ENCODE data around the gene AHCTF1.
A peak's percentile ranks its signal among the peaks of the same experiment; 100 is the strongest.

AHCTF1 gene

GRCh38 chr1:246931549-246932365, at the start of gene AHCTF1:
Gene AHCTF1 (minus strand): TSS chr1:246931948. CDS start chr1:246918370, 13,578 bp downstream.
- DNase-seq (ENCODE audit: extremely low spot score), result peak; percentile 98
- ChIA-PET POLR2A (no interaction called here), CTCF (no interaction called here)
- TF ChIP-seq CTCF (IDR thresholded peaks at IDR 0.05; ENCODE audit: control extremely low read depth, extremely low read depth, low read depth, missing control alignments), result no peak

- CTCF ChIA-PET, result interaction anchor here (1.0 kb wide), 1 partner anchor 8 kb away, joined by 4 read pairs; no protein-coding TSS in a partner anchor
- DNase-seq (ENCODE audit: extremely low spot score), result no peak
- no peak for TF ChIP-seq CTCF (IDR thresholded peaks at IDR 0.05; ENCODE audit: control extremely low read depth, extremely low read depth, low read depth, missing control alignments)
- POLR2A ChIA-PET, result no interaction called here
Measured at GRCh38 chr1:246978785-246979184, 47.0 kb upstream of the AHCTF1 start.

GRCh38 chr1:246978281-246978680, 46.5 kb upstream of the AHCTF1 start:
- DNase-seq (ENCODE audit: extremely low spot score), result no peak
- POLR2A ChIA-PET, result no interaction called here
- CTCF ChIA-PET, result interaction anchor here (1.4 kb wide), 1 partner anchor 12 kb away, joined by 5 read pairs; no protein-coding TSS in a partner anchor
- TF ChIP-seq CTCF (IDR thresholded peaks at IDR 0.05; ENCODE audit: control extremely low read depth, extremely low read depth, low read depth, missing control alignments), result no peak

- ChIA-PET POLR2A (no interaction called here), CTCF (interaction anchor here (1.0 to 4.4 kb wide), 10 partner anchors 7 to 1819 kb away, joined by 3 to 45 read pairs (median 4); no protein-coding TSS in a partner anchor)
- TF ChIP-seq CTCF (IDR thresholded peaks at IDR 0.05; ENCODE audit: control extremely low read depth, extremely low read depth, low read depth, missing control alignments), result no peak
- DNase-seq (ENCODE audit: extremely low spot score), result no peak
Measured at GRCh38 chr1:246971969-246972368, 40.2 kb upstream of the AHCTF1 start.

GRCh38 chr1:246971090-246971721, 39.5 kb upstream of the AHCTF1 start:
- ChIA-PET CTCF (interaction anchor here (0.7 to 4.4 kb wide), 17 partner anchors 8 to 1818 kb away, joined by 3 to 45 read pairs (median 4); no protein-coding TSS in a partner anchor), POLR2A (no interaction called here)
- peak; percentile 93 for TF ChIP-seq CTCF (IDR thresholded peaks at IDR 0.05; ENCODE audit: control extremely low read depth, extremely low read depth, low read depth, missing control alignments)
- DNase-seq (ENCODE audit: extremely low spot score), result no peak

- DNase-seq (ENCODE audit: extremely low spot score), result no peak
- ChIA-PET POLR2A (no interaction called here), CTCF (interaction anchor here (1.4 to 4.4 kb wide), 3 partner anchors 9 to 281 kb away, joined by 5 to 45 read pairs (median 6); no protein-coding TSS in a partner anchor)
- TF ChIP-seq CTCF (IDR thresholded peaks at IDR 0.05; ENCODE audit: control extremely low read depth, extremely low read depth, low read depth, missing control alignments), result no peak
Measured at GRCh38 chr1:246969621-246970020, 37.9 kb upstream of the AHCTF1 start.

Measured in GM10248 (cell line).